Activated CD4-positive, alpha-beta T cell treated with anti-CD3 and anti-CD28 coated beads, Interleukin-2, amount 50 U/mL, for 4 hours (primary cell): Measurements from ENCODE around the gene POU4F3.
"Not testable (repeated sequence)": the region's sequence is repeated elsewhere in the genome, so short reads cannot be mapped to it uniquely, and the experiment has no call there.

Experiments used
- DNase-seq, 2 experiments: peaks; one replicate each; pipeline ENCODE4 v3.0.0-alpha.2; 2020

The POU4F3 gene

DNA sequence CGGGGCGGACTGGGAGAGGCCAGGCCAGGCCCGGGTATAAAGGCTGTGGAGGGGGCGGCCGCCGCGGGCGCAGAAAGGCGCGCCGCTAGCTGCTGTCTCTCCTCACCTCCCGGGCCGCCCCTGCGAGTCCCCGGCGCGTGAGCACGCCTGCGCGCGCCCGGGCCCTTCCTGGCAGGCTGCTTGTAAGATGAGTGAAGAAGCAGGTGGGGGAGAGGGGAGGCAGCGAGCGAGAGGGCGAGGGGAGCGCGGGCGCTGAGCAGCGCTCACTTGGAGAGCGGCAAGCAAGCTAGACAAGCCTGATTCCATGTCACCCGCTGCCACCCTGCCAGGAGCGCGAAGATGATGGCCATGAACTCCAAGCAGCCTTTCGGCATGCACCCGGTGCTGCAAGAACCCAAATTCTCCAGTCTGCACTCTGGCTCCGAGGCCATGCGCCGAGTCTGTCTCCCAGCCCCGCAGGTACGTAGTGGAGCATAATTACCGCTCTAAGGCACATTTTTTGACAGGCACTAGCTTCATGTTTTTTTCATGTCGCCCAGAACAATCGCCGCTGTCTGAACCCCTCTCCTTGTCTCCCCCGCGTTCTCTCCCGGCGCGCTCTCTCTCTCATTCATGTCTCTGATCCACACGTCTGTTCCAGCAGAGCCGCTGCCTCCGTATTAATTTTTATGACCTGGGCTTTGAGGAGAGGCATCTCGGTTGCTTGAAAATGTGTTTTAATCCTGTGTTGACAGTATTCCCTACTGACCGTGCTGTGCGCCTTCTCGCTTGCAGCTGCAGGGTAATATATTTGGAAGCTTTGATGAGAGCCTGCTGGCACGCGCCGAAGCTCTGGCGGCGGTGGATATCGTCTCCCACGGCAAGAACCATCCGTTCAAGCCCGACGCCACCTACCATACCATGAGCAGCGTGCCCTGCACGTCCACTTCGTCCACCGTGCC, at the start of gene POU4F3:
TSS of gene POU4F3 (plus strand) at position 66 of the 941 bp plus-strand sequence. CDS start at position 340, 274 bp downstream.
- DNase-seq = no peak

- no peak for DNase-seq
Observed at GRCh38 chr5:146290318-146290717, 48.3 kb upstream of the POU4F3 start.

- DNase-seq = no peak
Observed at GRCh38 chr5:146291421-146292074, 47.1 kb upstream of the POU4F3 start.

DNA sequence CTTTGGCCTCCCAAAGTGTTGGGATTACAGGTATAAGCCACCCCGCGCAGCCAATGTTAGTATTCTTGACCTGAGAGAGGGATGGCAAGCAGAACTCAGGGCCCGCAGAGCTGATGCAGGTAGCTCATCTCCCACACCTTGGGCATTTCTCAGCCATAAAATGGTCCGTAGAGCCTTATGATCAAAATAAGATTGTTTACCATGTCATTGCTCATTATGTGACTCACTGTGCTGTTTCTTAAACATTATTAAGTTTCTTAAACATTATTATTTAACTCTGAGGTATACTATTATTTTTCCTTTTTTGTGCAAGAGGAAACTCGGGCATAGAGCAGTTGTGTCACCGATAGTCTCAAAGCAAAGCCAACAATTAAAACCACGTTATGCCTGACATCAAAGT, 42.4 kb upstream of the POU4F3 start:
- no peak for DNase-seq

- not testable (repeated sequence) for DNase-seq
Observed at GRCh38 chr5:146298920-146299319, 39.7 kb upstream of the POU4F3 start.

- DNase-seq = no peak
Observed at GRCh38 chr5:146301626-146302025, 37.0 kb upstream of the POU4F3 start.

DNA sequence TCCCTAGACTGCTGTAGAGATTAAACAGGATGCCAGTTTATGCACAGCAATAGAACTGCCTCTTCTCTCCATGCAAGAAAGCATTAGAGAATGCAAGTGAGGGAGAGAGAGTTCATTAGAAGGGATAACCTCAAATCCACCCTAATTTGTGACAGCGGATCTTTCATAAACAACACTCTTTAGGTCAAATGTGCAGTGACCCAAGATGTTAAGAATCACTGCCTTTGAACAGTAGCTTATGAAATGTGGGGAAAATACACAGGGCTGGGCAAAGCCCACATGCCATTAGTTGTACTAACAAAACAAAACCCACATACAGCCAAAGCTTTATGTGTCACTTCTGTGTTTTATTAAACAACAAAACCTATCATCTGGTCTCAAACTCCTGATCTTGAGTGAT, 36.2 kb upstream of the POU4F3 start:
- DNase-seq = no peak

DNA sequence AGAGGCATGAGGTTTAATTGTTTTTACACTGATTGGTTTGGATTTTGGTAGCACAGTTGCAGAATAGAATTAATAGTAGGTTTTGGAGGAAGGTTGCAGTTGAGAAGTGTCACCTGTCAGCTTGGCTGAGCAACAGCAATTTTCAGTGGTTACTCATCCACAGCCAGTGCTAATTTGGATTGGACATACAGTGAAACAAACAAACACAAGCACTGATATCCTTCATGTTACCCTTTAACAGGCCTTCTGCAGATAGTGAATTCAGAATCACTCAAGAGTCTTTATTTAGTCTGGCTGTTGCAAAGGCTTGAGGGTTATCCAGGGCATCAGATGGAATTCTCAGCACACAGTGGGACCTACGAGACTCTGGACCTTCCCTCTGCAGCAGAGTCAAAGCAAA, 31.8 kb upstream of the POU4F3 start:
- DNase-seq = no peak

DNA sequence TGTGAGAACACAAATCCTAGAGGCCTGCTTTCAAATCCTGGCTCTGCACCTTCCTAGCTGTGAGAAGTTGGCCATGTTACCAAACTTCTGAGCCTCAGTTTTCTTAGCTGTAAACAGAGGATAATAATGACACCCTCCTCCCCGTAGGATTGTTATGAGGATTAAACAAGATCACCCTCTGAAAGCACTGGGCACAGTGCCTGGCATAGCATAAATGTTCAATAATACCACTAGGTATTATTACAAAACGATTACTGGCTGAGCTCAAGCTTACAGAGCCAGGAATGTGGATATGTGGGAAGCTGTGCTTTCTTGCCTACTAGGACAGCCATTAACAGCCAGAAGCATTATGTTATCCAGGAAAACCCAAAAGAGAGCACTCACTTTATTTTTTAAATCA, 30.8 kb upstream of the POU4F3 start:
- no peak for DNase-seq

- no peak for DNase-seq
Observed at GRCh38 chr5:146310540-146310939, 28.1 kb upstream of the POU4F3 start.

DNA sequence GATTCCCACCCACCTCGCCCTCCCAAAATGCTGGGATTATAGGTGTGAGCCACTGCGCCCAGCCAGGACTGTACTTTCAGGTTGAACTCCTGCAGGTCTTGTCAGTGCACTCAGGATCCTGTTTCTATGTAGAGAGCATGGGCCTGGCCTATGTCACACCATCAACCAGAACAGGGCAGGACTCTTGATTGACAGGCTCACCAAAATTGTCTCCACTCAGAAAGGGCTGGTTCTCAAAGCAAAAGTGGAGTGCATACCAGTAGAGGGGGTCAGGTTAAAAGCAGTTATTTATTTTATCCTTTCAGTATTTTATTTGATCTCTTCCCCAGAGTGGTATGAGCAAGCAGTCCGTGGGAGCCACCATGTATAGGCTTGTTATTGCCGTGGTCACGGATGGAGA, 27.4 kb upstream of the POU4F3 start:
- DNase-seq = no peak

DNA sequence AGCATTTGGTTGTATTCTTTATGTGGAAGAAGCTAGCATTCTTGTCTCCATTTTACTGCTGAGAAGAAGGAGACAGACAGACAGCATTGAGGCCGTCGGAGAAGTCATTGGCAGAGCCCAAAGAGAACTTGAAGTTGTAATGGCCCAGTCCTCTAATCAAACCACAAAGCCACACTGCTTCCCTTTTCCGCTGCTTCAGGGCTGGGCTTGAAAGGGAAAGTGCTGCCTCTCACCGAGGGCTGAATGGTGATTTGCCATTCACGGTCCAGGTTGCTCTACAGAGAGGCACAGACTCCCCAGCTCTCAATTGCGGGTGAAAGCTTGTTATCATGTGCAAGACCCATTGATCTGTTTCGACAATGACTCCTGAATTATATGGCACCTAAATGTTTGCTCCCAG, 25.6 kb upstream of the POU4F3 start:
- no peak for DNase-seq

GRCh38 chr5:146321571-146321970, 17.1 kb upstream of the POU4F3 start:
- DNase-seq = no peak

DNA sequence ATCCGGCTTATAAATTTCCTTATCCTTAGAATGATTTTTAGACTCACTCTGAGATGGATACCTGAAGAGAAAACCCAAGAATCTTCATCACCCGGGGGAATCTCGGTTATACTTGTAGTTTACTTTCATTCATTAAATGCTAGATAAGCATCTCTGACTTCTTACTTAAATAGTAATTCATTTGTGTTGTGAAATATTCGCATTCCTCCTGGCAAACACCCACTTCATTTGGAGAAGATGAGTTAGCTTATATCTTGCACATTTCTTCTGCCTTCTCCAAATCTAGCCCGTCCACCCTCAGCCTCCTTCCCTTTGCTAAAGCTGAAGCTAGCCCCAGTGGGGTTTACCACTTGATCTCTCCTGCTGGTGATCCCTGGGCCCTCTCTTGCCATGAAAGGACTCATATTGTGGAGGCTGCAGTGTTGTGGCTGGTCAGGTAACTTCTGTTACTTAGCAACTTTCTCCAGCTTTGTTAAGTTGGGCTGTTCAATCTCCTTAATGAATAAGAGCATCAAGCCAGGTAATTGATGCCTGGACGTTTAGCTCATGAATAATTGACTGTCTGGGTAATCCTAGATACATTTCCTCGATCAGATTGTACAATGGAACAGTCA, 11.3 kb upstream of the POU4F3 start:
- DNase-seq = no peak

- DNase-seq = no peak
Observed at GRCh38 chr5:146327989-146328388, 10.7 kb upstream of the POU4F3 start.

GRCh38 chr5:146329697-146330096, 8.9 kb upstream of the POU4F3 start:
- DNase-seq = no peak

DNA sequence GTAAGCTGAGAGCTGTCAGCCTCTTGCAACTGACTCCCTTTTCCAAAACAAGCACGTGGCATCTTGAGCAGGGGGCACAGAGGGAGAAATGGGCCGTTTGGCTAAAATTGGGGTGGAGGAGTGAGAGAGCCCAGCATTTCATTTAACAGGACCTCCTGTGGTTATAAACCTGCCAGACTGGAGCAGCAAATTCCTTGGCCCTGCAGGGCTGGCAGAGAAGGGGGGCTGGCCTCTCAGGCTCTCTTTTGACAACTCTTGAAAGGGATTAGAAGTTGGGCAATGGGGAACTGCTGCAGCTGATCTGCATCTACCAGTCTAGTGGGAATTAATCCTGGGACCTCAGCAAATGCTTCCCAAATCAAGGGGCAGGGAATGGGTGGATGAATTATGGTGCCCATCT, 7.2 kb upstream of the POU4F3 start:
- no peak for DNase-seq

DNA sequence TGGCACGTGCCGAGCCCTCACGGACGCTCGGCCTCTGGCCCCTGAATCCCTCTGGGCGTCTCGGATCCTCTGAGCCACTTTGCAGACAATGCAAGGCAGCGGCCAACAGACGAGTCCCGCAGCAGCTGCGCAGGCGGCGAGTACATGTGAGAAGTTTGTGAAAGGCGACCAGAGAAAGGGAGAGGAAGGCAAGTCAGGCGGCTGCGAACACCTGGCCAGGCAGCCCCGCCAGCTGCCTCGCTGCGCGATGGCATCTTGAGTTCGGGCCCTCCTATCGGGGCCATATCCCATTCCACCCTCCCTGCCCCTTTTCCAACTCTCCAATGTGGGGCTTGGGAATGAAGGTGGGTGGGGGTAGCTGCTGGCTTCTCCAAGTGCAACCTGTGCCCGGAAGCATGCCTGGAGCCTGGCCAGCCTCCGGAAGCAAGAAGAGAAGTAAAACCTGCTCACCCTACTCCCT, 4.5 kb upstream of the POU4F3 start:
- no peak for DNase-seq

GRCh38 chr5:146336197-146336596, 2.4 kb upstream of the POU4F3 start:
- no peak for DNase-seq

GRCh38 chr5:146337264-146337904, 1.3 kb upstream of the POU4F3 start:
- DNase-seq = no peak

DNA sequence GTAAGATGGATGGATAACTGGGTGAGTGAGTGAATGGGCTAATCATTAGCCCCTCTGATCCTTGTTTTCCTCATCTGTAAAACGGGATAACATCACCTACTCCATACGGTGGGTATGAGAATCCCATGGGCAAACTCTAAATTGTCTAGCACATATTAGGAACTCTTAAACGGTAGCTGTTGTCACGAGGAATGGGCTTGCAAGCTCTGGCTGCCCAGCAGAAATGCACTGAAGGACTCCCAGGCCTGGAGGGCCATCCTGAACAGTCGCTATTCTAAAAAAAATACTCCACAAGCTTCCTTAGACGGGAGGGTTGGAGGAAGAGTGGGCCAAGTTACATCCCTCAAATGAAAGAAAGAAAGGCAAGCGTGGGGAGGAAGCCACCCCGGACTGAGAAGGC, 711 bp upstream of the POU4F3 start:
- no peak for DNase-seq

DNA sequence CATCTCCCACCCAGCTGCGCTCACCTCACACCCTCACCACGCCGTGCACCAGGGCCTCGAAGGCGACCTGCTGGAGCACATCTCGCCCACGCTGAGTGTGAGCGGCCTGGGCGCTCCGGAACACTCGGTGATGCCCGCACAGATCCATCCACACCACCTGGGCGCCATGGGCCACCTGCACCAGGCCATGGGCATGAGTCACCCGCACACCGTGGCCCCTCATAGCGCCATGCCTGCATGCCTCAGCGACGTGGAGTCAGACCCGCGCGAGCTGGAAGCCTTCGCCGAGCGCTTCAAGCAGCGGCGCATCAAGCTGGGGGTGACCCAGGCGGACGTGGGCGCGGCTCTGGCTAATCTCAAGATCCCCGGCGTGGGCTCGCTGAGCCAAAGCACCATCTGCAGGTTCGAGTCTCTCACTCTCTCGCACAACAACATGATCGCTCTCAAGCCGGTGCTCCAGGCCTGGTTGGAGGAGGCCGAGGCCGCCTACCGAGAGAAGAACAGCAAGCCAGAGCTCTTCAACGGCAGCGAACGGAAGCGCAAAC, 1.1 kb downstream of the POU4F3 start:
- no peak for DNase-seq
